GM23338 (cell line): Measurements from ENCODE around the gene ERC2. TPM values are rescaled to one million over a fixed set of nuclear protein-coding genes. Genes with fewer than 3 reads are reported as not detected.

Experiments
- ATAC-seq: fragments of 200-7000 bp; cut with Tn5 transposase; 3 replicates; pipeline ENCODE4 v1.9.1; 2020
- DNase-seq: peaks from one replicate; pipeline ENCODE4 v3.0.0-alpha.2; 2015; ENCODE audit warnings: low spot score
- H2AFZ ChIP-seq: fragments of 200-600 bp; sonication (generic); 2 replicates; pipeline ENCODE4 v1.8.0; 2016; ENCODE audit warnings: antibody characterized with exemption, mild to moderate bottlenecking, moderate library complexity
- H3F3A ChIP-seq: fragments of 200-600 bp; sonication (generic); replicated peaks from 2 replicates; pipeline ENCODE4 v1.8.0; 2017; ENCODE audit warnings: antibody characterized with exemption, mixed run types, low read depth
- H3K27ac ChIP-seq: fragments of 200-600 bp; sonication (generic); 2 replicates; pipeline ENCODE4 v1.6.1; 2016; ENCODE audit warnings: low read depth
- H3K27me3 ChIP-seq: fragments of 200-600 bp; sonication (generic); 2 replicates; pipeline ENCODE4 v1.8.0; 2016; ENCODE audit warnings: mild to moderate bottlenecking, mixed run types, moderate library complexity; ENCODE audit not compliant: insufficient read depth
- H3K36me3 ChIP-seq: fragments of 200-600 bp; sonication (generic); 2 replicates; pipeline ENCODE4 v1.8.0; 2016; ENCODE audit warnings: mild to moderate bottlenecking; ENCODE audit not compliant: insufficient read depth
- H3K4me1 ChIP-seq: fragments of 200-600 bp; sonication (generic); 2 replicates; pipeline ENCODE4 v1.8.0; 2016; ENCODE audit warnings: mild to moderate bottlenecking, moderate library complexity; ENCODE audit not compliant: insufficient read depth
- H3K4me2 ChIP-seq: fragments of 200-600 bp; sonication (generic); 2 replicates; pipeline ENCODE4 v1.7.1; 2017; ENCODE audit warnings: mixed run types
- H3K4me3 ChIP-seq: fragments of 200-600 bp; sonication (generic); 2 replicates; pipeline ENCODE4 v1.6.1; 2016; ENCODE audit warnings: mixed run types
- H3K79me2 ChIP-seq: fragments of 200-600 bp; sonication (generic); replicated peaks from 2 replicates; pipeline ENCODE4 v1.8.0; 2017; ENCODE audit warnings: mild to moderate bottlenecking; ENCODE audit not compliant: insufficient read depth
- H3K9me2 ChIP-seq: fragments of 200-600 bp; sonication (generic); 2 replicates; pipeline ENCODE4 v1.8.0; 2017; ENCODE audit not compliant: insufficient read depth
- H4K20me1 ChIP-seq: fragments of 200-600 bp; sonication (generic); replicated peaks from 2 replicates; pipeline ENCODE4 v1.8.0; 2017; ENCODE audit warnings: mild to moderate bottlenecking; ENCODE audit not compliant: insufficient read depth
- H3K27ac Mint-ChIP-seq: 2 replicates; pipeline ENCODE4 v1.8.0; 2020; ENCODE audit warnings: inconsistent platforms, mild to moderate bottlenecking, moderate library complexity, mixed read lengths
- H3K27me3 Mint-ChIP-seq: 3 replicates; pipeline ENCODE4 v1.8.0; 2022; ENCODE audit warnings: low read depth, mild to moderate bottlenecking, moderate library complexity, mixed read lengths, inconsistent platforms; ENCODE audit not compliant: insufficient read depth, poor library complexity
- H3K36me3 Mint-ChIP-seq: 3 replicates; pipeline ENCODE4 v1.8.0; 2021; ENCODE audit warnings: low read depth, mild to moderate bottlenecking, inconsistent platforms, moderate library complexity, mixed read lengths
- H3K4me1 Mint-ChIP-seq: 3 replicates; pipeline ENCODE4 v1.8.0; 2020; ENCODE audit warnings: mild to moderate bottlenecking, inconsistent platforms, mixed read lengths
- H3K4me3 Mint-ChIP-seq: 3 replicates; pipeline ENCODE4 v1.8.0; 2021; ENCODE audit warnings: moderate library complexity, mild to moderate bottlenecking, inconsistent platforms, mixed read lengths
- H3K9me3 Mint-ChIP-seq: 3 replicates; pipeline ENCODE4 v1.8.0; 2020; ENCODE audit warnings: moderate library complexity, mild to moderate bottlenecking, inconsistent platforms, mixed read lengths
- CREB1 ChIP-seq: fragments of 250-450 bp; sonication (Bioruptor Pico); IDR thresholded peaks from 2 replicates; pipeline ENCODE4 v1.5.0; 2020; ENCODE audit warnings: low read depth, mild to moderate bottlenecking, moderate library complexity
- EZH2 ChIP-seq: fragments of 200-600 bp; sonication (generic); IDR thresholded peaks from one replicate; pipeline ENCODE4 v1.8.0; 2017; ENCODE audit warnings: antibody characterized with exemption, mild to moderate bottlenecking, low read depth; ENCODE audit not compliant: unreplicated experiment
- EZH2phosphoT487 ChIP-seq: fragments of 200-600 bp; sonication (generic); IDR thresholded peaks from one replicate; pipeline ENCODE4 v1.8.1; 2018; ENCODE audit warnings: antibody characterized with exemption; ENCODE audit not compliant: unreplicated experiment
- JUNB ChIP-seq: IDR thresholded peaks from one replicate; pipeline ENCODE4 v1.6.1; 2016; ENCODE audit warnings: antibody characterized with exemption; ENCODE audit not compliant: unreplicated experiment
- NANOG ChIP-seq: IDR thresholded peaks from 2 replicates; pipeline ENCODE4 v1.6.1; 2016; ENCODE audit warnings: antibody characterized with exemption, borderline replicate concordance
- POLR2AphosphoS5 ChIP-seq: IDR thresholded peaks from 2 replicates; pipeline ENCODE4 v1.6.1; 2016; ENCODE audit warnings: antibody characterized with exemption, low read depth
- STAT1 ChIP-seq: IDR thresholded peaks from one replicate; pipeline ENCODE4 v1.6.1; 2016; ENCODE audit warnings: antibody characterized with exemption; ENCODE audit not compliant: unreplicated experiment
- ZNF114 ChIP-seq: fragments of 250-450 bp; sonication (Bioruptor Pico); IDR thresholded peaks from 2 replicates; pipeline ENCODE4 v1.5.0; 2020; ENCODE audit warnings: mild to moderate bottlenecking, moderate library complexity
- ZNF331 ChIP-seq: fragments of 250-450 bp; sonication (Bioruptor Pico); IDR thresholded peaks from 2 replicates; pipeline ENCODE4 v1.5.0; 2020; ENCODE audit warnings: low read depth, mild to moderate bottlenecking, moderate library complexity
- polyA plus RNA-seq: library from polyadenylated mRNA; unstranded; fragments of >200 nt; fragmentation: Nextera tagmentation; extraction: Ambion mirVana; gene quantifications from 2 replicates; pipeline ENCODE4 v1.2.1, GENCODE V29; 2016
- total RNA-seq: library from RNA; depleted of rRNA; stranded (reverse); fragments of >200 nt; shearing (Covaris generic); gene quantifications from 2 replicates; pipeline ENCODE4 v1.2.3, GENCODE V29; 2014
- TF ChIP-seq, protein P1 (sequence below), 2 experiments: fragments of 200-600 bp in 1 of 2; sonication (generic) in 1 of 2; conservative IDR thresholded peaks; 2 replicates each; pipeline versions ENCODE4 v1.5.1 to v1.6.1; 2016 to 2017; ENCODE audit warnings: antibody characterized with exemption in 2 of 2, low read depth in 2 of 2, mild to moderate bottlenecking in 2 of 2, moderate library complexity in 1 of 2
- TF ChIP-seq, protein P2 (sequence below): IDR thresholded peaks from one replicate; pipeline ENCODE4 v1.6.1; 2018; ENCODE audit warnings: antibody characterized with exemption; ENCODE audit not compliant: unreplicated experiment
- TF ChIP-seq, protein P3 (sequence below): IDR thresholded peaks from 2 replicates; pipeline ENCODE4 v1.6.1; 2016; ENCODE audit warnings: antibody characterized with exemption
- TF ChIP-seq, protein P4 (sequence below): fragments of 250-450 bp; sonication (Bioruptor Pico); IDR thresholded peaks from 2 replicates; pipeline ENCODE4 v1.5.0; 2020; ENCODE audit warnings: mild to moderate bottlenecking, moderate library complexity

ERC2 gene
- total and polyA plus RNA-seq, 2 experiments from 2014 or later: 11.8 to 13.7 TPM

DNA sequence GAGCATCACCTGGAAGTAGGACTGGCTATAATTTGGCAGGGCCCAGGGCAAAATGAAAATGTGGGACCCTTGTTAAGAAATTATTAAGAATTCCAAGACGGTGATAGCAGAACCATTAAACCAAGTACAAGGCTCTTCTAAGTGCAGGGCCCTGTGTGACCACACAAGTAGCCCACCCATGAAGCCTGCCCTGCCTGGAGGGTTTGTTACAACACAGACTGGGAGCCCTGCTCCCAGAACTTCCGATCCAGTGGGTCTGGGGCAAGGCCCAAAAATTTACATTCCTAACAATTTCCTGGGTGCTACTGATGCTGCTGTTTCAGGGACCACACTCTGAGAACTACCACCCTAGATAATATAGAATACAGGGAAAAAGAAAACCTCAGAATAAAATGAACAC, 666.6 kb downstream of the ERC2 start:
- H3K36me3 Mint-ChIP-seq: no peaks in the 10 kb centered on the region
- TF ChIP-seq ZNF114 (CRISPR knock-in tag) (no peak), JUNB (no peak), EZH2phosphoT487 (no peak), STAT1 (no peak), NANOG (no peak), ZNF331 (no peak), POLR2AphosphoS5 (no peak), CREB1 (CRISPR knock-in tag) (no peak), EZH2 (no peak)
- TF ChIP-seq, protein P1, sequence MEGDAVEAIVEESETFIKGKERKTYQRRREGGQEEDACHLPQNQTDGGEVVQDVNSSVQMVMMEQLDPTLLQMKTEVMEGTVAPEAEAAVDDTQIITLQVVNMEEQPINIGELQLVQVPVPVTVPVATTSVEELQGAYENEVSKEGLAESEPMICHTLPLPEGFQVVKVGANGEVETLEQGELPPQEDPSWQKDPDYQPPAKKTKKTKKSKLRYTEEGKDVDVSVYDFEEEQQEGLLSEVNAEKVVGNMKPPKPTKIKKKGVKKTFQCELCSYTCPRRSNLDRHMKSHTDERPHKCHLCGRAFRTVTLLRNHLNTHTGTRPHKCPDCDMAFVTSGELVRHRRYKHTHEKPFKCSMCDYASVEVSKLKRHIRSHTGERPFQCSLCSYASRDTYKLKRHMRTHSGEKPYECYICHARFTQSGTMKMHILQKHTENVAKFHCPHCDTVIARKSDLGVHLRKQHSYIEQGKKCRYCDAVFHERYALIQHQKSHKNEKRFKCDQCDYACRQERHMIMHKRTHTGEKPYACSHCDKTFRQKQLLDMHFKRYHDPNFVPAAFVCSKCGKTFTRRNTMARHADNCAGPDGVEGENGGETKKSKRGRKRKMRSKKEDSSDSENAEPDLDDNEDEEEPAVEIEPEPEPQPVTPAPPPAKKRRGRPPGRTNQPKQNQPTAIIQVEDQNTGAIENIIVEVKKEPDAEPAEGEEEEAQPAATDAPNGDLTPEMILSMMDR (conservative IDR thresholded peaks at IDR 0.05; ENCODE audit: low read depth in 2 of 2): no peak
- TF ChIP-seq, protein P2, sequence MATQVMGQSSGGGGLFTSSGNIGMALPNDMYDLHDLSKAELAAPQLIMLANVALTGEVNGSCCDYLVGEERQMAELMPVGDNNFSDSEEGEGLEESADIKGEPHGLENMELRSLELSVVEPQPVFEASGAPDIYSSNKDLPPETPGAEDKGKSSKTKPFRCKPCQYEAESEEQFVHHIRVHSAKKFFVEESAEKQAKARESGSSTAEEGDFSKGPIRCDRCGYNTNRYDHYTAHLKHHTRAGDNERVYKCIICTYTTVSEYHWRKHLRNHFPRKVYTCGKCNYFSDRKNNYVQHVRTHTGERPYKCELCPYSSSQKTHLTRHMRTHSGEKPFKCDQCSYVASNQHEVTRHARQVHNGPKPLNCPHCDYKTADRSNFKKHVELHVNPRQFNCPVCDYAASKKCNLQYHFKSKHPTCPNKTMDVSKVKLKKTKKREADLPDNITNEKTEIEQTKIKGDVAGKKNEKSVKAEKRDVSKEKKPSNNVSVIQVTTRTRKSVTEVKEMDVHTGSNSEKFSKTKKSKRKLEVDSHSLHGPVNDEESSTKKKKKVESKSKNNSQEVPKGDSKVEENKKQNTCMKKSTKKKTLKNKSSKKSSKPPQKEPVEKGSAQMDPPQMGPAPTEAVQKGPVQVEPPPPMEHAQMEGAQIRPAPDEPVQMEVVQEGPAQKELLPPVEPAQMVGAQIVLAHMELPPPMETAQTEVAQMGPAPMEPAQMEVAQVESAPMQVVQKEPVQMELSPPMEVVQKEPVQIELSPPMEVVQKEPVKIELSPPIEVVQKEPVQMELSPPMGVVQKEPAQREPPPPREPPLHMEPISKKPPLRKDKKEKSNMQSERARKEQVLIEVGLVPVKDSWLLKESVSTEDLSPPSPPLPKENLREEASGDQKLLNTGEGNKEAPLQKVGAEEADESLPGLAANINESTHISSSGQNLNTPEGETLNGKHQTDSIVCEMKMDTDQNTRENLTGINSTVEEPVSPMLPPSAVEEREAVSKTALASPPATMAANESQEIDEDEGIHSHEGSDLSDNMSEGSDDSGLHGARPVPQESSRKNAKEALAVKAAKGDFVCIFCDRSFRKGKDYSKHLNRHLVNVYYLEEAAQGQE: no peak
- TF ChIP-seq, protein P3, sequence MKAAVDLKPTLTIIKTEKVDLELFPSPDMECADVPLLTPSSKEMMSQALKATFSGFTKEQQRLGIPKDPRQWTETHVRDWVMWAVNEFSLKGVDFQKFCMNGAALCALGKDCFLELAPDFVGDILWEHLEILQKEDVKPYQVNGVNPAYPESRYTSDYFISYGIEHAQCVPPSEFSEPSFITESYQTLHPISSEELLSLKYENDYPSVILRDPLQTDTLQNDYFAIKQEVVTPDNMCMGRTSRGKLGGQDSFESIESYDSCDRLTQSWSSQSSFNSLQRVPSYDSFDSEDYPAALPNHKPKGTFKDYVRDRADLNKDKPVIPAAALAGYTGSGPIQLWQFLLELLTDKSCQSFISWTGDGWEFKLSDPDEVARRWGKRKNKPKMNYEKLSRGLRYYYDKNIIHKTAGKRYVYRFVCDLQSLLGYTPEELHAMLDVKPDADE: no peak
- TF ChIP-seq, protein P4, sequence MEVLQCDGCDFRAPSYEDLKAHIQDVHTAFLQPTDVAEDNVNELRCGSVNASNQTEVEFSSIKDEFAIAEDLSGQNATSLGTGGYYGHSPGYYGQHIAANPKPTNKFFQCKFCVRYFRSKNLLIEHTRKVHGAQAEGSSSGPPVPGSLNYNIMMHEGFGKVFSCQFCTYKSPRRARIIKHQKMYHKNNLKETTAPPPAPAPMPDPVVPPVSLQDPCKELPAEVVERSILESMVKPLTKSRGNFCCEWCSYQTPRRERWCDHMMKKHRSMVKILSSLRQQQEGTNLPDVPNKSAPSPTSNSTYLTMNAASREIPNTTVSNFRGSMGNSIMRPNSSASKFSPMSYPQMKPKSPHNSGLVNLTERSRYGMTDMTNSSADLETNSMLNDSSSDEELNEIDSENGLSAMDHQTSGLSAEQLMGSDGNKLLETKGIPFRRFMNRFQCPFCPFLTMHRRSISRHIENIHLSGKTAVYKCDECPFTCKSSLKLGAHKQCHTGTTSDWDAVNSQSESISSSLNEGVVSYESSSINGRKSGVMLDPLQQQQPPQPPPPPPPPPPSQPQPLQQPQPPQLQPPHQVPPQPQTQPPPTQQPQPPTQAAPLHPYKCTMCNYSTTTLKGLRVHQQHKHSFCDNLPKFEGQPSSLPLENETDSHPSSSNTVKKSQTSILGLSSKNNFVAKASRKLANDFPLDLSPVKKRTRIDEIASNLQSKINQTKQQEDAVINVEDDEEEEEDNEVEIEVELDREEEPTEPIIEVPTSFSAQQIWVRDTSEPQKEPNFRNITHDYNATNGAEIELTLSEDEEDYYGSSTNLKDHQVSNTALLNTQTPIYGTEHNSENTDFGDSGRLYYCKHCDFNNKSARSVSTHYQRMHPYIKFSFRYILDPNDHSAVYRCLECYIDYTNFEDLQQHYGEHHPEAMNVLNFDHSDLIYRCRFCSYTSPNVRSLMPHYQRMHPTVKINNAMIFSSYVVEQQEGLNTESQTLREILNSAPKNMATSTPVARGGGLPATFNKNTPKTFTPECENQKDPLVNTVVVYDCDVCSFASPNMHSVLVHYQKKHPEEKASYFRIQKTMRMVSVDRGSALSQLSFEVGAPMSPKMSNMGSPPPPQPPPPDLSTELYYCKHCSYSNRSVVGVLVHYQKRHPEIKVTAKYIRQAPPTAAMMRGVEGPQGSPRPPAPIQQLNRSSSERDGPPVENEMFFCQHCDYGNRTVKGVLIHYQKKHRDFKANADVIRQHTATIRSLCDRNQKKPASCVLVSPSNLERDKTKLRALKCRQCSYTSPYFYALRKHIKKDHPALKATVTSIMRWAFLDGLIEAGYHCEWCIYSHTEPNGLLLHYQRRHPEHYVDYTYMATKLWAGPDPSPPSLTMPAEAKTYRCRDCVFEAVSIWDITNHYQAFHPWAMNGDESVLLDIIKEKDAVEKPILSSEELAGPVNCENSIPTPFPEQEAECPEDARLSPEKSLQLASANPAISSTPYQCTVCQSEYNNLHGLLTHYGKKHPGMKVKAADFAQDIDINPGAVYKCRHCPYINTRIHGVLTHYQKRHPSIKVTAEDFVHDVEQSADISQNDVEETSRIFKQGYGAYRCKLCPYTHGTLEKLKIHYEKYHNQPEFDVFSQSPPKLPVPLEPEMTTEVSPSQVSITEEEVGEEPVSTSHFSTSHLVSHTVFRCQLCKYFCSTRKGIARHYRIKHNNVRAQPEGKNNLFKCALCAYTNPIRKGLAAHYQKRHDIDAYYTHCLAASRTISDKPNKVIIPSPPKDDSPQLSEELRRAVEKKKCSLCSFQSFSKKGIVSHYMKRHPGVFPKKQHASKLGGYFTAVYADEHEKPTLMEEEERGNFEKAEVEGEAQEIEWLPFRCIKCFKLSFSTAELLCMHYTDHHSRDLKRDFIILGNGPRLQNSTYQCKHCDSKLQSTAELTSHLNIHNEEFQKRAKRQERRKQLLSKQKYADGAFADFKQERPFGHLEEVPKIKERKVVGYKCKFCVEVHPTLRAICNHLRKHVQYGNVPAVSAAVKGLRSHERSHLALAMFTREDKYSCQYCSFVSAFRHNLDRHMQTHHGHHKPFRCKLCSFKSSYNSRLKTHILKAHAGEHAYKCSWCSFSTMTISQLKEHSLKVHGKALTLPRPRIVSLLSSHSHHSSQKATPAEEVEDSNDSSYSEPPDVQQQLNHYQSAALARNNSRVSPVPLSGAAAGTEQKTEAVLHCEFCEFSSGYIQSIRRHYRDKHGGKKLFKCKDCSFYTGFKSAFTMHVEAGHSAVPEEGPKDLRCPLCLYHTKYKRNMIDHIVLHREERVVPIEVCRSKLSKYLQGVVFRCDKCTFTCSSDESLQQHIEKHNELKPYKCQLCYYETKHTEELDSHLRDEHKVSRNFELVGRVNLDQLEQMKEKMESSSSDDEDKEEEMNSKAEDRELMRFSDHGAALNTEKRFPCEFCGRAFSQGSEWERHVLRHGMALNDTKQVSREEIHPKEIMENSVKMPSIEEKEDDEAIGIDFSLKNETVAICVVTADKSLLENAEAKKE (CRISPR knock-in tag): no peak
- Histone ChIP-seq H3K27ac (no peak overlapping the region), H3F3A (no peaks in the 10 kb centered on the region), H3K4me2 (no peak overlapping the region), H3K36me3 (no peaks in the 10 kb centered on the region), H4K20me1 (no peaks in the 10 kb centered on the region), H2AFZ (no peak overlapping the region), H3K9me2 (peaks cover 3% of the 10 kb centered on the region; the same call in 1 of the 2 replicates), H3K79me2 (no peaks in the 10 kb centered on the region), H3K27me3 (no peaks in the 10 kb centered on the region), H3K4me1 (no peaks in the 10 kb centered on the region), H3K4me3 (no peak overlapping the region)
- H3K4me1 Mint-ChIP-seq: peaks cover 3% of the 10 kb centered on the region; the same call in 1 of the 3 replicates
- DNase-seq: no peak
- H3K9me3 Mint-ChIP-seq: no peaks in the 10 kb centered on the region
- H3K27ac Mint-ChIP-seq: no peak overlapping the region
- peaks cover 3% of the 10 kb centered on the region for H3K27me3 Mint-ChIP-seq
- ATAC-seq: no peak
- no peak overlapping the region for H3K4me3 Mint-ChIP-seq
